ENCODE measurements around the gene DUSP22.

DUSP22 gene

GRCh38 chr6:350371-350770 lies 58.1 kb downstream of the DUSP22 start:
- H3K36me3 ChIP-seq (replicated peaks; ENCODE audit: insufficient read depth, low read length): peaks cover 15% of the 10 kb centered on the region; the same call in 1 of the 2 replicates
- no peak overlapping the region for H3K9ac ChIP-seq (ENCODE audit: low read length)
- H3K27ac ChIP-seq (ENCODE audit: low read length): no peak overlapping the region
- no peak overlapping the region for H2AFZ ChIP-seq (ENCODE audit: low read length)
- H4K20me1 ChIP-seq (ENCODE audit: insufficient read depth, low read length): no peaks in the 10 kb centered on the region
- H3F3A ChIP-seq (ENCODE audit: insufficient read depth, low read length): no peaks in the 10 kb centered on the region
- H3K4me2 ChIP-seq (ENCODE audit: low read depth, low read length): no peak overlapping the region
- no peaks in the 10 kb centered on the region for H3K27me3 ChIP-seq (replicated peaks; ENCODE audit: insufficient read depth, low read length)
- no peak overlapping the region for H3K4me3 ChIP-seq (ENCODE audit: low read length)
- H3K9me2 ChIP-seq (replicated peaks; ENCODE audit: insufficient read depth, low read length): no peaks in the 10 kb centered on the region
- no peaks in the 10 kb centered on the region for H3K9me3 ChIP-seq (replicated peaks; ENCODE audit: insufficient read depth, low read length)
- peaks cover 18% of the 10 kb centered on the region for H3K79me2 ChIP-seq (ENCODE audit: low read length)
- no peaks in the 10 kb centered on the region for H3K4me1 ChIP-seq (ENCODE audit: low read length)
- TF ChIP-seq, protein P1, sequence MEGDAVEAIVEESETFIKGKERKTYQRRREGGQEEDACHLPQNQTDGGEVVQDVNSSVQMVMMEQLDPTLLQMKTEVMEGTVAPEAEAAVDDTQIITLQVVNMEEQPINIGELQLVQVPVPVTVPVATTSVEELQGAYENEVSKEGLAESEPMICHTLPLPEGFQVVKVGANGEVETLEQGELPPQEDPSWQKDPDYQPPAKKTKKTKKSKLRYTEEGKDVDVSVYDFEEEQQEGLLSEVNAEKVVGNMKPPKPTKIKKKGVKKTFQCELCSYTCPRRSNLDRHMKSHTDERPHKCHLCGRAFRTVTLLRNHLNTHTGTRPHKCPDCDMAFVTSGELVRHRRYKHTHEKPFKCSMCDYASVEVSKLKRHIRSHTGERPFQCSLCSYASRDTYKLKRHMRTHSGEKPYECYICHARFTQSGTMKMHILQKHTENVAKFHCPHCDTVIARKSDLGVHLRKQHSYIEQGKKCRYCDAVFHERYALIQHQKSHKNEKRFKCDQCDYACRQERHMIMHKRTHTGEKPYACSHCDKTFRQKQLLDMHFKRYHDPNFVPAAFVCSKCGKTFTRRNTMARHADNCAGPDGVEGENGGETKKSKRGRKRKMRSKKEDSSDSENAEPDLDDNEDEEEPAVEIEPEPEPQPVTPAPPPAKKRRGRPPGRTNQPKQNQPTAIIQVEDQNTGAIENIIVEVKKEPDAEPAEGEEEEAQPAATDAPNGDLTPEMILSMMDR (IDR thresholded peaks at IDR 0.05; ENCODE audit: low read length): no peak
- TF ChIP-seq EZH2phosphoT487 (IDR thresholded peaks at IDR 0.05; ENCODE audit: low read length): no peak
- no peak for DNase-seq

- DNase-seq: no peak
- H3K4me3 ChIP-seq (ENCODE audit: low read length): no peak overlapping the region
- no peaks in the 10 kb centered on the region for H3K27me3 ChIP-seq (replicated peaks; ENCODE audit: insufficient read depth, low read length)
- H3K27ac ChIP-seq (ENCODE audit: low read length): no peak overlapping the region
- no peaks in the 10 kb centered on the region for H3K9me3 ChIP-seq (replicated peaks; ENCODE audit: insufficient read depth, low read length)
- no peaks in the 10 kb centered on the region for H4K20me1 ChIP-seq (ENCODE audit: insufficient read depth, low read length)
- H3K9ac ChIP-seq (ENCODE audit: low read length): no peak overlapping the region
- no peaks in the 10 kb centered on the region for H3K9me2 ChIP-seq (replicated peaks; ENCODE audit: insufficient read depth, low read length)
- no peaks in the 10 kb centered on the region for H3F3A ChIP-seq (ENCODE audit: insufficient read depth, low read length)
- H3K4me1 ChIP-seq (ENCODE audit: low read length): no peaks in the 10 kb centered on the region
- no peak overlapping the region for H2AFZ ChIP-seq (ENCODE audit: low read length)
- peaks cover 13% of the 10 kb centered on the region; the same call in 1 of the 2 replicates for H3K36me3 ChIP-seq (replicated peaks; ENCODE audit: insufficient read depth, low read length)
- TF ChIP-seq EZH2 (optimal IDR thresholded peaks at IDR 0.05; ENCODE audit: low read depth, low read length) (no peak), EZH2phosphoT487 (IDR thresholded peaks at IDR 0.05; ENCODE audit: low read length) (no peak)
- TF ChIP-seq, protein P1 (IDR thresholded peaks at IDR 0.05; ENCODE audit: low read length): no peak
- H3K79me2 ChIP-seq (ENCODE audit: low read length): peaks cover 10% of the 10 kb centered on the region
- H3K4me2 ChIP-seq (ENCODE audit: low read depth, low read length): no peak overlapping the region
These were observed 59.0 kb downstream of the DUSP22 start for GRCh38 chr6:351011-351866.

DNA sequence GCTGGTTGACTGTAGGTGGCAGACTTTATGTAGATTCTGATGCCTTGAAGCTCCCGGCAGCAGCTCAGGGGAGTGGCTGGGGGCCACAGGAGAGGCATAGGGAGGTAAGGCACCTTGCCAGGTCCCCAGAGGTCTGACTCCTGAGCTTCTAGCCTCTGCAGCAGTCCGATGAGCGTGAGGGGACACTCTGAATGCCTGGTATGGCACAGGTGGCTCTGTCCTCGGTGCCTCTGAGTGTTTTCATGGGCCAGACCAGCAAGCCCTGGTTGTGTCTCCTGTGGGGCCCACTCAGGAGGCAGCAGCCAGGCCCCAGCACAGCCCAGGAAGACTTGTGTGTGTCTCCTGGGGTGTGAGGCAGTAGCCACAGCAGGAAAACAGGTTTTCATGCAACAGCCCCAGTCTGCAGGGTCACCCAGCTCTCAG lies 59.6 kb downstream of the DUSP22 start:
- no peak overlapping the region for H3K9ac ChIP-seq (ENCODE audit: low read length)
- no peak overlapping the region for H3K4me3 ChIP-seq (ENCODE audit: low read length)
- TF ChIP-seq EZH2phosphoT487 (IDR thresholded peaks at IDR 0.05; ENCODE audit: low read length) (no peak), EZH2 (optimal IDR thresholded peaks at IDR 0.05; ENCODE audit: low read depth, low read length) (no peak)
- TF ChIP-seq, protein P1 (IDR thresholded peaks at IDR 0.05; ENCODE audit: low read length): no peak
- no peak for DNase-seq
- H3K4me2 ChIP-seq (ENCODE audit: low read depth, low read length): no peak overlapping the region
- H3K27ac ChIP-seq (ENCODE audit: low read length): no peak overlapping the region
- no peaks in the 10 kb centered on the region for H3K9me2 ChIP-seq (replicated peaks; ENCODE audit: insufficient read depth, low read length)
- no peaks in the 10 kb centered on the region for H3K27me3 ChIP-seq (replicated peaks; ENCODE audit: insufficient read depth, low read length)
- no peaks in the 10 kb centered on the region for H3K4me1 ChIP-seq (ENCODE audit: low read length)
- H3F3A ChIP-seq (ENCODE audit: insufficient read depth, low read length): no peaks in the 10 kb centered on the region
- peaks cover 5% of the 10 kb centered on the region; the same call in 1 of the 2 replicates for H3K79me2 ChIP-seq (ENCODE audit: low read length)
- no peaks in the 10 kb centered on the region for H4K20me1 ChIP-seq (ENCODE audit: insufficient read depth, low read length)
- H3K36me3 ChIP-seq (replicated peaks; ENCODE audit: insufficient read depth, low read length): peaks cover 8% of the 10 kb centered on the region; the same call in 1 of the 2 replicates
- H2AFZ ChIP-seq (ENCODE audit: low read length): no peak overlapping the region
- H3K9me3 ChIP-seq (replicated peaks; ENCODE audit: insufficient read depth, low read length): no peaks in the 10 kb centered on the region
